Stimulated activated CD4-positive, alpha-beta T cell treated with anti-CD3 and anti-CD28 coated beads, TNF-alpha, amount 100 ng/mL, for 1 hour (primary cell): ENCODE data around the gene RABGAP1L.
"Not testable (repeated sequence)": the region's sequence is repeated elsewhere in the genome, so short reads cannot be mapped to it uniquely, and the experiment has no call there.

Source experiments
- DNase-seq, 3 donors: peaks; one replicate each; pipeline ENCODE4 v3.0.0-alpha.2; 2020; ENCODE audit warnings: low read depth in 3 of 3, low spot score in 1 of 3

RABGAP1L gene

DNA sequence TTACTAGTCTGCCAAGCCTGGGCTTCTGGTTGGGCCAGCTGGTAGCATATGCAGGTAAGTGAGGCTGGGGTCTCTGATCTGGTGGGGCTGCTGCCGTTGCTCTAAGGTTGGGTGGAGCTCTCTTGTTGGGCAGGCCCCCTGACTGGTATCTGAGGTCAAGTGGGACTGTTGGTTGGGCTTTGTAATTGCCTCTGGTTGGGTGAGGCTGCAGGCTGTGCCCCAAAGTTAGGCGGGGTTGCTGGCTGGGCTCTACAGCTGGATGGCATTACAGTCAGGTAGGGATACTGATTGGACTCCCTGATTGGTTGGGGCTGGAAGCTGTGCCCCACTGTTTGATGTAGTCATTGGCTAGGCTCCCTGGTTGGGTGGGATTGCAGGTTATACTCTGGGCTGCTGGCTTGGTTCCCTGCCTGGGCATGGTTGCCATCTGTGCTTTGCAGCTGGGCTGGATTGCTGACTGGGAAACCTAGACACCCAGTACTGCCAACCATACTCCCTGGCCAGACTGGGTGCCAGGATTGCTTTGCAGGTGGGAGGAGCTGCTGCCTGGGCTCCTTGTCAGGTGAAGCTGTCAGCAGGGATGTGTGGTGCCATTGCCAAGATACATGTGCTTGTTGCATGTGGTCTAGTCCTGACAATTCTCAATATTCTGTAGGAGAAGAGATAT, 130.5 kb downstream of the RABGAP1L start:
- DNase-seq, result no peak

- DNase-seq, result no peak
Measured at GRCh38 chr1:174291059-174291458, 131.7 kb downstream of the RABGAP1L start.

DNA sequence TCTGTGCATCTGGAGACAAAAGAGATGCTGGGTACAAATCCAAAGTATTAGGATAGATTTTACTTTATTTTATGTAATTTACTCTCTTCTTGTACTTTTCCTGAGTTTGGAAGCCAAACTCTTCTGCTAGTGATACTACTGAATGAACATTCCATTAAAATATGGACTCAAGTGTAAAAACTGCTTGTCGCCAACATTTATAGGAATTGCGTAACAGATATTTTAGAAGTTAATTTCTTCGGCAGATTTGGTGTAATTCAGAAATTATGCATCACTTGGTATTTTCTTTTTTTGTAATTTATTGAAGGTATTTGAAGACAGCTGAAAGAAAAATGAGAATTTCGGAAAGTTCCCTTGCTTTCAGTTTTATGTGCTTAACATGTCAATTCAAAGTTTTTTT, 137.0 kb downstream of the RABGAP1L start:
- DNase-seq, result no peak

GRCh38 chr1:174297351-174297750, 138.0 kb downstream of the RABGAP1L start:
- DNase-seq, result no peak

DNA sequence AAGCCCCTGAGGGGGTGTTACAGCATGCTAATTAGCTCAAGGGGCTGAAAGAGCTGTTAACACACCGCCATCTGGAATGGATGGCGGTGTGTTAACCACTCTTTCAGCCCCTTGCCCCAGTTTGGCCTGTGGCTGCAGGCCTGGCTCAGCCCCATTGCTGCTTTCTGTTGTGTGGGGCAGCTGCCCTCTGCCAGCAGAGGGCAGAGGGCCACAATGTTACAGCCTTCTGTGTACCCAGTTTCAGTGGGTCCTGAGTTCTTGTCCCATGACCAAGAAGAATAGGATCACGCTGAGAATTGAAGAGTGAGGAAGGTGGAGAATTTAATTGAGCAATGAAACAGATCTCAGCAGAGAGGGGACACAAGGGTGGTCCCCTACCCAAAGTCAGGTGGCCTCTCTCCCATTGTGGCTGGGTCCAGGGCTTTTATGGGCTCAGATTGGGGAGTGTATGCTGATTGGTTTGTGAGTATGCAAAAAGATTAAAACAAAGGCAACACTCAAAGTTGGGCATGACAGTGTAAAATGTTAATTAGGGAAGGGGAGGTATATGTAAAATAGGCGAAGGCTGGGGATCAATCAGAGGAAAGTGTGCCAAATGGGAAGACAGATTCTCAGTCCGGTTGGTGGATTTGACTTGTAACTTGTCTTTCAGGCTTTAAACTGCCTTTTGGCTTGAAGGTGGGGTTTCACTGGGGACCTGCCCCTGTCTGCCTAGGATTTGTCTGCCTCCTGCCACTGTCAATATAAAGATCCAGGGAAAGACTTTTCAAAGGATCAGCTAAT, 142.2 kb downstream of the RABGAP1L start:
- DNase-seq, result no peak

GRCh38 chr1:174308604-174309003, 149.3 kb downstream of the RABGAP1L start:
- no peak for DNase-seq

GRCh38 chr1:174309490-174309889, 150.2 kb downstream of the RABGAP1L start:
- no peak for DNase-seq

GRCh38 chr1:174314433-174314832, 155.1 kb downstream of the RABGAP1L start:
- no peak for DNase-seq

- no peak for DNase-seq
Measured at GRCh38 chr1:174315239-174315638, 155.9 kb downstream of the RABGAP1L start.

DNA sequence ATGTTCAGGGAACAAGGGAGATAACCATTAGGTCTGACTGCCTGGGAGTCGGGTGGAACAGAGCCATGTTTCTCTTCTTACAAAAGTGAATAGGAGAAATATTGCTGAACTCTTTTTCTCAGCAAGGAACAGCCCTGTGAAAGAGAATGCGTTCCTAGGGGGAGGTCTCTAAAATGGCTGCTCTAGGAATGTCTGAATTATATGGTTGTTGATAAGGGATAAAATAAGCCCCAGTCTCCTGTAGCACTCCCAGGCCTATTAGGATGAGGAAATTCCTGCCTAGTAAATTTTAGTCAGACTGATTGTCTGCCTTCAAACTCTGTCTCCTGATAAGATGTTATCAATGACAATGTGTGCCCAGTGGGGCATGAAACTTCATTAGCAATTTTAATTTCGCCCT, 161.6 kb downstream of the RABGAP1L start:
- DNase-seq, result not testable (repeated sequence)

- DNase-seq, result no peak
Measured at GRCh38 chr1:174322202-174322862, 163.0 kb downstream of the RABGAP1L start.

- no peak for DNase-seq
Measured at GRCh38 chr1:174324493-174324892, 165.2 kb downstream of the RABGAP1L start.

- DNase-seq, result no peak
Measured at GRCh38 chr1:174324939-174325338, 165.6 kb downstream of the RABGAP1L start.

GRCh38 chr1:174326278-174326677, 167.0 kb downstream of the RABGAP1L start:
- DNase-seq, result no peak

GRCh38 chr1:174333437-174333836, 174.1 kb downstream of the RABGAP1L start:
- no peak for DNase-seq

GRCh38 chr1:174337000-174337681, 177.8 kb downstream of the RABGAP1L start:
- no peak for DNase-seq

GRCh38 chr1:174340404-174340803, 181.1 kb downstream of the RABGAP1L start:
- DNase-seq, result not testable (repeated sequence)

DNA sequence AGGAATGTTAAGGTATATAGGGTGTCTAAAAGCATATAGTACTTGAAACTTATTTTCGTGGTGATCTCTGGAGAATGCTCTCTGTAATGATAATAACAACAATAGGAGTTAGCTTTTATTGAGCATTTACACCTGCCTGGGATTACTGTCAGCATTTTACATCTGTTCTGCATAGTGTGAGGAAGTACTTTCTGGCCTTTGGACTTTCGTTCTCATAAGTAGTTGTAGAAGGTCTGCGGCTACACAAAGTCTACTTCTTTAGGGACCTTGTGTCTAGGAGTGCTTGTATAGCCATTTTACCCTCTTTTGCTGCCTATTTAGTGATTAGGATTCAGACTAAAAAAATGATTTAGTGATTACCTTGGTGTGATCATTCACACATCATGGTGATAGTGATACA, 184.8 kb downstream of the RABGAP1L start:
- no peak for DNase-seq

DNA sequence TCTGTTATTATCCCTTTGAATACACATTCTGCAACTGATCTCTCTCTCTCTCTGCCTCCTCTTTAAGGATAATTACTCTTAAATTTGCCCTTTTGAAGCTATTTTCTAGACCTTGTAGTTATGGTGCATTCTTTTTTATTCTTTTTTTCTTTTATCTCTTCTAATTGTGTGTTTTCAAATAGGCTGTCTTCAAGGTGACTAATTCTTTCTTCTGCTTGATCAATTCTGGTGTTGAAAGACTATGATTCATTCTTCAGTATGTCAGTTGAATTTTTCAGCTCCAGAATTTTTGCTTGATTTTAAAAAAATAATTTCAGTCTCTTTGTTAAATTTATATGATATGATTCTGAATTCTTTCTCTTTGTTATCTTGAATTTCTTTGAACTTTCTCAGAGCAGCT, 192.8 kb downstream of the RABGAP1L start:
- DNase-seq, result no peak

DNA sequence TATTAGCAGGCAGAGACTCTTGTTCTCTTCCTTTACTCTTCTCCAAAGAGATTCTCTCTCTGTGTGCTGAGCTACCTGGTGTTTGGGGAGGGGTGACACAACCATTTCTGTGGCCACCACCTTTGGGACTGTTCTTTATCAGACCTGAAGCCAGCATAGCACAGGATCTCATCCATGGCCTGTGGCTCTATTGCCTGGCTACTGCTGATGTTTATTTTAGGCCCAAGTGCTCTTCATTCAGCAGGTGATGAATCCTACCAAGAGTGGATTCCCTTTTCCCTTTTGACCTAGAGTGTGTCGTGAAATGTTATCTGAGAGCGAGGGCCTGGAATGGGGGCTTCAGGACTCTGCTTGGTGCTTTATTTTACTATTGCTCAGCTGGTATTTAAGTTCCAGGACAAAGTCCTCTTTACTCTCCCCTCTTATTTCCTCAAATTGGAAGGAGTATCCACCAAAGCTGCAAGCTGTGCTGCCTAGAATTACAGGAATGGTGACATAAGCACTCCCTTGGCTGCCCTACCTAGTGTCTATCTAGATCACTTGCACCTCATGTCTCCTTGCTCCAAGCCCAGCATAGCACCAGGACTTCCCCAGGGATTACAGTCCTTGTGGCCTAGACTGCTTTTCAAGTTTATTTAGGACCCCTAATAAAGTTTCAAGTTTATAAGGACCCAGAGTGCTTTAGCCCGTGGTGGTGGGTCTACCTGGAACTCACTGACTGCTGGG, 193.7 kb downstream of the RABGAP1L start:
- no peak for DNase-seq

DNA sequence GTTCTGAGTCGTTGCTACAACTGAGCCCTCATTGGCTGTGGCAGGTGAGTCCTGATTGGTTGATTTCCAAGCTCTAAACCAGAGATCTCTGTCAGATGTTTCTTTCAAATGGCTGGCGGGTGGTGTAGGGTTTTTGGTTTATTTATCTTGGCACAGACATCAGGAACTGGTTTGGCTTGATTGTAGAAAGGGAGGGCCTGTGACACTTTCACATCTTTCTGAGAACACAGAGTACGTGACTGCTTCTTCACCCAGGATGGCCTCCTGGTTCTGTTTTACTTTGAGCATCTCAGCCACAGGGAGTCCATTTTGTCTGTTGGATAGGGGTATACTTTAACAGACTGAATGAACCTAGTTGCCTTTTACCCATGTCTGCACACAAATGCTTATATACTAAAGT, 199.0 kb downstream of the RABGAP1L start:
- no peak for DNase-seq
